GM12873 (cell line): Measurements from ENCODE around the gene TMEM151A.

ENCODE experiments used
- CTCF ChIP-seq: IDR thresholded peaks from 2 replicates; pipeline ENCODE4 v1.5.1; 2012; ENCODE audit warnings: low read depth, mild to moderate bottlenecking, moderate library complexity, low read length, control low read depth; ENCODE audit not compliant: insufficient read depth; ENCODE audit errors: missing control alignments

TMEM151A gene

GRCh38 chr11:66344550-66345315 lies 53.0 kb downstream of the TMEM151A start, which contains the start of gene BRMS1:
Gene BRMS1 (minus strand): TSS chr11:66345104. CDS start chr11:66342234, 2,870 bp downstream.
- TF ChIP-seq CTCF: no peak

- no peak for TF ChIP-seq CTCF
These were observed 53.6 kb downstream of the TMEM151A start for GRCh38 chr11:66345316-66345649.
